Hair follicle dermal papilla cell (primary cell): ENCODE results near the gene SIRT6. TPM values are rescaled to one million over a fixed set of nuclear protein-coding genes. Genes with fewer than 3 reads are reported as not detected.

ENCODE experiments used
- small RNA-seq: library from RNA; depleted of rRNA; stranded (forward); fragments of <200 nt; gene quantifications from one replicate; pipeline ENCODE3, GENCODE V24; 2012
- total RNA-seq: library from RNA; depleted of rRNA; stranded (reverse); fragments of >200 nt; gene quantifications from 2 replicates; pipeline ENCODE4 v1.2.3, GENCODE V29; 2012

Gene SIRT6
- 11.4 and 14.9 TPM in 2 replicates for total RNA-seq

GRCh38 chr19:4182084-4182810 lies at the start of gene SIRT6, which contains the start of gene ANKRD24:
Gene SIRT6 (minus strand): TSS chr19:4182563. CDS start chr19:4182539, 24 bp downstream.
Gene ANKRD24 (plus strand): TSS chr19:4182689. CDS start chr19:4186426, 3,737 bp downstream.

GRCh38 chr19:4229179-4229931 lies 47.0 kb upstream of the SIRT6 start, which contains the start of gene EBI3:
Gene EBI3 (plus strand): TSS chr19:4229523. CDS start chr19:4229551, 28 bp downstream.

Small RNA genes within 50 kb of the gene (small RNA-seq; reads per million reads assigned to genes)
- not detected for gene RF00017

Other genes starting within 250 kb of the SIRT6 start
- gene NMRK2, start 249.5 kb downstream of the SIRT6 start, total RNA-seq, result not detected in 2 replicates
- 183 and 257 TPM in 2 replicates for gene DAPK3, start 211.5 kb downstream of the SIRT6 start, total RNA-seq
- 3,111 and 3,559 TPM in 2 replicates for gene EEF2, start 197.1 kb downstream of the SIRT6 start, total RNA-seq
- 22.0 and 25.2 TPM in 2 replicates for gene PIAS4, start 174.8 kb downstream of the SIRT6 start, total RNA-seq
- 53.7 and 60.8 TPM in 2 replicates for gene ZBTB7A, start 115.7 kb downstream of the SIRT6 start, total RNA-seq
- gene MAP2K2, start 58.4 kb downstream of the SIRT6 start, total RNA-seq, result 150 and 156 TPM in 2 replicates
- not detected in 2 replicates for gene CREB3L3, start 28.9 kb downstream of the SIRT6 start, total RNA-seq
- gene ANKRD24, start 126 bp upstream of the SIRT6 start, total RNA-seq, result 0.49 and 0.61 TPM in 2 replicates
- not detected in 2 replicates for gene EBI3, start 47.0 kb upstream of the SIRT6 start, total RNA-seq
- 16.6 and 19.6 TPM in 2 replicates for gene YJU2, start 64.5 kb upstream of the SIRT6 start, total RNA-seq
- gene SHD, start 96.7 kb upstream of the SIRT6 start, total RNA-seq, result not detected in 2 replicates
- 0.36 TPM in 1 of 2 replicates, not detected in the other for gene TMIGD2, start 119.8 kb upstream of the SIRT6 start, total RNA-seq
- 5.7 and 7.8 TPM in 2 replicates for gene FSD1, start 122.0 kb upstream of the SIRT6 start, total RNA-seq
- 3.1 and 4.9 TPM in 2 replicates for gene STAP2, start 156.3 kb upstream of the SIRT6 start, total RNA-seq
- gene MPND, start 161.0 kb upstream of the SIRT6 start, total RNA-seq, result 5.3 and 5.4 TPM in 2 replicates
- gene SH3GL1, start 218.0 kb upstream of the SIRT6 start, total RNA-seq, result 104 and 122 TPM in 2 replicates
- 5.2 and 6.4 TPM in 2 replicates for gene CHAF1A, start 220.1 kb upstream of the SIRT6 start, total RNA-seq